Heart left ventricle (tissue), 16 donors: ENCODE data around the gene ADORA2B. TPM values are rescaled to one million over a fixed set of nuclear protein-coding genes. Genes with fewer than 3 reads are reported as not detected.
A peak's percentile ranks its signal among the peaks of the same experiment; 100 is the strongest.
"Not testable (repeated sequence)": the region's sequence is repeated elsewhere in the genome, so short reads cannot be mapped to it uniquely, and the experiment has no call there.

Source experiments
- ATAC-seq, 4 donors: fragments of 200-7000 bp; cut with Tn5 transposase; one replicate each; pipeline ENCODE4 v1.9.1; 2020 to 2022; ENCODE audit warnings: moderate library complexity in 4 of 4, mild to moderate bottlenecking in 3 of 4, moderate number of reproducible peaks in 1 of 4
- DNase-seq, 5 donors: peaks; one replicate each; pipeline ENCODE4 v3.0.0-alpha.2; 2020
- H3K27ac ChIP-seq, 12 donors: fragments of 200-600 bp; sonication (generic) in 4 of 12; one replicate each; pipeline versions ENCODE4 v1.5.0 to v1.8.0; 2016 to 2022; ENCODE audit warnings: mild to moderate bottlenecking in 2 of 12
- H3K27me3 ChIP-seq, 9 donors: fragments of 200-600 bp; sonication (generic) in 2 of 9; one replicate each; pipeline versions ENCODE4 v1.5.1 to v1.8.0; 2016 to 2022; ENCODE audit warnings: mild to moderate bottlenecking in 3 of 9
- H3K36me3 ChIP-seq, 9 donors: fragments of 200-600 bp; sonication (generic) in 2 of 9; one replicate each; pipeline versions ENCODE4 v1.5.0 to v1.8.0; 2018 to 2022; ENCODE audit warnings: mild to moderate bottlenecking in 2 of 9
- H3K4me1 ChIP-seq, 12 donors: fragments of 200-600 bp; sonication (generic) in 4 of 12; one replicate each; pipeline versions ENCODE4 v1.5.0 to v1.8.0; 2016 to 2022; ENCODE audit warnings: mild to moderate bottlenecking in 3 of 12
- H3K4me3 ChIP-seq, 12 donors: fragments of 200-600 bp; sonication (generic) in 4 of 12; one replicate each; pipeline versions ENCODE4 v1.5.0 to v1.8.0; 2017 to 2022; ENCODE audit warnings: mild to moderate bottlenecking in 9 of 12, moderate library complexity in 4 of 12
- H3K9me3 ChIP-seq, 12 donors: fragments of 200-600 bp; sonication (generic) in 4 of 12; one replicate each; pipeline versions ENCODE4 v1.5.0 to v1.8.0; 2016 to 2022; ENCODE audit warnings: mild to moderate bottlenecking in 1 of 12
- CTCF ChIP-seq, 12 donors: fragments of 200-600 bp; sonication (generic) in 4 of 12; IDR thresholded peaks; one replicate each; pipeline versions ENCODE4 v1.5.0 to v1.8.0; 2018 to 2022; ENCODE audit warnings: antibody characterized with exemption in 12 of 12, mild to moderate bottlenecking in 5 of 12
- POLR2A ChIP-seq, 2 donors: fragments of 450-650 bp; IDR thresholded peaks; one replicate each; pipeline ENCODE4 v1.6.1; 2017; ENCODE audit warnings: antibody characterized with exemption in 2 of 2, mild to moderate bottlenecking in 2 of 2, moderate library complexity in 2 of 2
- WGBS, 4 donors: extraction: QIAGEN DNeasy Blood & Tissue Kit in 2 of 4; methylation state at CpG; one replicate each; pipeline versions ENCODE4 v1.1.5 to v1.1.7; 2013 to 2018; 5-methylcytosine and 5-hydroxymethylcytosine counted together
- intact Hi-C, 10 donors: fragments of 100-400 bp; cut with DNase I; formaldehyde crosslinking; loops; one replicate each; pipeline versions ENCODE4 v1.11.1 to v1.14.2; 2022
- polyA plus RNA-seq, 2 donors: library from polyadenylated mRNA; stranded (reverse); fragments of 200-250 nt; gene quantifications; one replicate each; pipeline ENCODE4 v1.2.3, GENCODE V29; 2013
- total RNA-seq, 9 donors: library from RNA; depleted of rRNA in 2 of 9; stranded (reverse); fragments of >200 nt in 2 of 9; fragmentation: NEBNext Ultra II Directional in 3 of 9; extraction: Animal tissue kit (Norgen Biotek cat#: 25700) in 3 of 9; gene quantifications; one replicate each; pipeline versions ENCODE4 v1.1.0 to v1.2.4, GENCODE V29; 2016 to 2023
- donor health status: ischemic (EF 13 %, LVEDD 7.1; RV severe dilation, severe dysfunction).
- donor health status: healthy with polysubstance abuse.
- donor health status: DM: no; HTN: yes; CAD: no.
- donor health status: DM: no; HTN: no; CAD: no.
- donor health status: ischemic (EF 25% LVEDD 6.9; RV normal size, moderate dysfunction).
- donor health status: ischemic (EF 25% LVEDD 5.7; RV mildly dilated, moderate dysfunction).
- donor health status: healthy.
- donor health status: DM: yes; HTN: yes; CAD: no.
- donor health status: ischemic (EF 35%, LVEDD 5.7; RV mildly dilated, moderate dysfunction).
- donor health status: nonischemic (EF 11% LVEDD 7.7; RV severe dilation, severe dysfunction).
- donor health status: DM: yes; HTN: yes; CAD: no.
- donor health status: PGD.
- donor health status: ischemic (EF 29% LVEDD 5.4; RV normal size, mild dysfunction).
- donor health status: nonischemic (EF 23%, LVEDD 6.1; RV moderate dilation, normal function).

ADORA2B gene
- total and polyA plus RNA-seq, 11 donors = 0.61 to 3.1 (median 0.87) TPM

- no peak for DNase-seq
- ATAC-seq = no peak
- no peaks in the 10 kb centered on the region for H3K4me1 ChIP-seq
Measured at GRCh38 chr17:15935891-15936290, 9.0 kb upstream of the ADORA2B start.

GRCh38 chr17:15936481-15936880 is 8.4 kb upstream of the ADORA2B start:
- intact Hi-C loops, ATAC-seq, H3K27ac ChIP-seq, H3K9me3 ChIP-seq, DNase-seq, H3K4me1 ChIP-seq, H3K36me3 ChIP-seq, H3K27me3 ChIP-seq, H3K4me3 ChIP-seq: not testable (repeated sequence)
- 97 to 100% (median 99%) methylated on average over 4 of the region's 4 CpGs for WGBS, 4 donors

More at GRCh38 chr17:15935891-15936290, 9.0 kb upstream of the ADORA2B start:
- Histone ChIP-seq H3K9me3 (no peaks in the 10 kb centered on the region), H3K4me3 (no peak overlapping the region), H3K27me3 (no peaks in the 10 kb centered on the region), H3K27ac (no peak overlapping the region), H3K36me3 (no peaks in the 10 kb centered on the region)
- intact Hi-C loops = no loop called here
- 93 to 98% (median 97%) methylated on average over 7 of the region's 7 CpGs for WGBS, 4 donors
- TF ChIP-seq CTCF (IDR thresholded peaks at IDR 0.05) (no peak), POLR2A (IDR thresholded peaks at IDR 0.05) (no peak)

- DNase-seq (no peak), ATAC-seq (no peak)
- no peak overlapping the region for H3K4me3 ChIP-seq
- peaks cover 0 to 15% (median 0%) of the 10 kb centered on the region in 9 donors for H3K27me3 ChIP-seq
- intact Hi-C loops = no loop called here
- peaks cover 0 to 41% (median 13%) of the 10 kb centered on the region in 12 donors for H3K4me1 ChIP-seq
- TF ChIP-seq POLR2A (IDR thresholded peaks at IDR 0.05) = no peak
- no peak for TF ChIP-seq CTCF (IDR thresholded peaks at IDR 0.05)
- peak overlapping the region in 1 of 12 donors; percentile 69 for H3K27ac ChIP-seq
- H3K36me3 ChIP-seq = no peaks in the 10 kb centered on the region
- WGBS, 4 donors = 86 to 94% (median 92%) methylated on average over 7 of the region's 7 CpGs
- no peaks in the 10 kb centered on the region for H3K9me3 ChIP-seq
Measured at GRCh38 chr17:15941781-15942180, 3.1 kb upstream of the ADORA2B start.

- DNase-seq (no peak), ATAC-seq (peak in 2 of 4 donors; percentile 27 to 29)
- peak overlapping the region in 1 of 12 donors; percentile 69 for H3K27ac ChIP-seq
- H3K36me3 ChIP-seq = no peaks in the 10 kb centered on the region
- peaks cover 0 to 15% (median 0%) of the 10 kb centered on the region in 9 donors for H3K27me3 ChIP-seq
- no peak for TF ChIP-seq CTCF (IDR thresholded peaks at IDR 0.05)
- TF ChIP-seq POLR2A (IDR thresholded peaks at IDR 0.05) = no peak
- H3K4me3 ChIP-seq = no peak overlapping the region
- intact Hi-C loops = no loop called here
- peaks cover 0 to 46% (median 13%) of the 10 kb centered on the region in 12 donors for H3K4me1 ChIP-seq
- H3K9me3 ChIP-seq = no peaks in the 10 kb centered on the region
- 85 to 94% (median 90%) methylated on average over 4 to 7 of the region's 7 CpGs for WGBS, 4 donors
Measured at GRCh38 chr17:15942207-15942833, 2.6 kb upstream of the ADORA2B start.
